Ectodermal cell (in vitro differentiated cells): ENCODE data around the gene TYRO3.
A peak's percentile ranks its signal among the peaks of the same experiment; 100 is the strongest.

Source experiments
- H3K27ac ChIP-seq: 2 replicates; pipeline ENCODE4 v1.7.0; 2013; ENCODE audit warnings: mild to moderate bottlenecking, low read depth, low read length; ENCODE audit not compliant: insufficient read depth, poor library complexity, severe bottlenecking
- H3K27me3 ChIP-seq: 2 replicates; pipeline ENCODE4 v1.7.0; 2013; ENCODE audit warnings: mild to moderate bottlenecking, low read length; ENCODE audit not compliant: insufficient read depth, control insufficient read depth, poor library complexity, severe bottlenecking
- H3K36me3 ChIP-seq: one replicate; pipeline ENCODE4 v1.7.0; 2013; ENCODE audit warnings: low read length; ENCODE audit not compliant: control insufficient read depth, insufficient read depth
- H3K4me1 ChIP-seq: one replicate; pipeline ENCODE4 v1.7.0; 2013; ENCODE audit warnings: low read length; ENCODE audit not compliant: control insufficient read depth, insufficient read depth
- H3K4me3 ChIP-seq: 2 replicates; pipeline ENCODE4 v1.7.0; 2013; ENCODE audit warnings: low read depth, low read length, control low read depth; ENCODE audit not compliant: insufficient read depth
- H3K9me3 ChIP-seq: 2 replicates; pipeline ENCODE4 v1.7.0; 2013; ENCODE audit warnings: mild to moderate bottlenecking, low read length, moderate library complexity; ENCODE audit not compliant: control insufficient read depth
- WGBS, 2 experiments: methylation state at CpG; one replicate each; pipeline ENCODE4 v1.1.7; 2013; ENCODE audit warnings: missing lambda C conversion rate in 2 of 2; 5-methylcytosine and 5-hydroxymethylcytosine counted together

Gene TYRO3

GRCh38 chr15:41599061-41599460 lies 40.0 kb downstream of the TYRO3 start:
- peaks cover under 1% of the 10 kb centered on the region for H3K4me1 ChIP-seq
- H3K9me3 ChIP-seq, result no peaks in the 10 kb centered on the region
- no peaks in the 10 kb centered on the region for H3K36me3 ChIP-seq
- H3K27ac ChIP-seq, result no peak overlapping the region
- WGBS, 2 experiments, result 100% methylated on average over 1 of the region's 1 CpG
- H3K27me3 ChIP-seq, result no peaks in the 10 kb centered on the region
- H3K4me3 ChIP-seq, result no peak overlapping the region

- no peak overlapping the region for H3K4me3 ChIP-seq
- no peaks in the 10 kb centered on the region for H3K27me3 ChIP-seq
- H3K4me1 ChIP-seq, result peaks cover 4% of the 10 kb centered on the region
- H3K9me3 ChIP-seq, result no peaks in the 10 kb centered on the region
- no peaks in the 10 kb centered on the region for H3K36me3 ChIP-seq
- WGBS, 2 experiments, result 83 to 90% methylated on average over 6 of the region's 6 CpGs
- H3K27ac ChIP-seq, result no peak overlapping the region
Measured at GRCh38 chr15:41603411-41603935, 44.5 kb downstream of the TYRO3 start.

- H3K27me3 ChIP-seq, result no peaks in the 10 kb centered on the region
- H3K4me1 ChIP-seq, result peaks cover 4% of the 10 kb centered on the region
- no peak overlapping the region for H3K27ac ChIP-seq
- H3K9me3 ChIP-seq, result no peaks in the 10 kb centered on the region
- WGBS, 2 experiments, result 40 to 42% methylated on average over 13 of the region's 13 CpGs
- H3K4me3 ChIP-seq, result no peak overlapping the region
- no peaks in the 10 kb centered on the region for H3K36me3 ChIP-seq
Measured at GRCh38 chr15:41603941-41604911, 45.2 kb downstream of the TYRO3 start.

DNA sequence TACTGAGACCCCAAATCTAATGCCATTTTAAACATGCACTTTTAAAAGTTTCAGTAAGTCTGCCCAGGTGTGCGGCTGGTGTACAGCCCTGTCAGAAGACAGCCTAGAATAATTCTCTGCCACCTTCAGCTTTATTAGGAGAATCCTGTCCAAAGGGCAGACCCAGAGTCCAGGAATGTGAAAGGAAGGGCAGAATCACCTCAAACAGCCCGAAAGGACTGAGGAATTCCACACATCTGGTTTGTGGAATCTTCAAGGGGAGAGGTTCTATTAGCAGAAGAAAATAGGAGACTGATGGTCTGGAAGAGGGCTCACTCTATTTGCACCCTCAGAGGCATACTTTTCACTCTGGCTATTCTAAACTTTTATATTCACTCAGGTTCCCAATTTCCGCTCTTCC lies 46.6 kb downstream of the TYRO3 start:
- H3K9me3 ChIP-seq, result no peaks in the 10 kb centered on the region
- 85 to 89% methylated on average over 3 of the region's 3 CpGs for WGBS, 2 experiments
- H3K27ac ChIP-seq, result no peak overlapping the region

GRCh38 chr15:41606997-41607396 lies 48.0 kb downstream of the TYRO3 start:
- no peak overlapping the region for H3K27ac ChIP-seq
- H3K27me3 ChIP-seq, result no peaks in the 10 kb centered on the region
- H3K4me3 ChIP-seq, result no peak overlapping the region
- H3K4me1 ChIP-seq, result peaks cover 4% of the 10 kb centered on the region
- H3K9me3 ChIP-seq, result no peaks in the 10 kb centered on the region
- H3K36me3 ChIP-seq, result no peaks in the 10 kb centered on the region
- 92 to 93% methylated on average over 1 of the region's 1 CpG for WGBS, 2 experiments

More for the DNA sequence above, 46.6 kb downstream of the TYRO3 start:
- Histone ChIP-seq H3K36me3 (no peaks in the 10 kb centered on the region), H3K27me3 (no peaks in the 10 kb centered on the region), H3K4me3 (no peak overlapping the region), H3K4me1 (peaks cover 4% of the 10 kb centered on the region)

DNA sequence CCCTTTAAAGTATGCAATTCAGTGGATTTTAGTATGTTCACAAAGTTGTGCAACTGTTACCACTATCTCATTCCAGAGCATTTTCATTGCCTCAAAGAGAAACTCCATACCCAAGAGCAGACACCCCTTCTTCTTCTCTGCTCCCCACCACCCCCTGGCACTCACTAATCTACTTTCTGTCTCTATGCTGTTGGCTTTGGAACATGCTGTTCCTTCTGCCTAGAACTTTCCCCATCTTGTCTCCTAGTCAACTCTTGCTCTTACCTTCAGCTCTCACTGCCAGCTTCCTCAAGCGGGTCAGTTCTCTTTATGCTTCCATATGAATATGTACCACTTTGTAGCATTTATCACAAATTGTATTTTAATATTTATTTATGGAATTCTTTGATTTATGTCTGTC lies 50.1 kb downstream of the TYRO3 start:
- 94 to 100% methylated on average over 1 of the region's 1 CpG for WGBS, 2 experiments
- Histone ChIP-seq H3K4me1 (peaks cover 3% of the 10 kb centered on the region), H3K36me3 (no peaks in the 10 kb centered on the region), H3K27ac (no peak overlapping the region), H3K4me3 (no peak overlapping the region), H3K9me3 (no peaks in the 10 kb centered on the region), H3K27me3 (no peaks in the 10 kb centered on the region)

GRCh38 chr15:41610048-41610447 lies 51.0 kb downstream of the TYRO3 start:
- no peaks in the 10 kb centered on the region for H3K9me3 ChIP-seq
- no peaks in the 10 kb centered on the region for H3K27me3 ChIP-seq
- no peak overlapping the region for H3K27ac ChIP-seq
- no peaks in the 10 kb centered on the region for H3K4me1 ChIP-seq
- no peak overlapping the region for H3K4me3 ChIP-seq
- no peaks in the 10 kb centered on the region for H3K36me3 ChIP-seq
- 88% methylated on average over 4 of the region's 4 CpGs for WGBS, 2 experiments

DNA sequence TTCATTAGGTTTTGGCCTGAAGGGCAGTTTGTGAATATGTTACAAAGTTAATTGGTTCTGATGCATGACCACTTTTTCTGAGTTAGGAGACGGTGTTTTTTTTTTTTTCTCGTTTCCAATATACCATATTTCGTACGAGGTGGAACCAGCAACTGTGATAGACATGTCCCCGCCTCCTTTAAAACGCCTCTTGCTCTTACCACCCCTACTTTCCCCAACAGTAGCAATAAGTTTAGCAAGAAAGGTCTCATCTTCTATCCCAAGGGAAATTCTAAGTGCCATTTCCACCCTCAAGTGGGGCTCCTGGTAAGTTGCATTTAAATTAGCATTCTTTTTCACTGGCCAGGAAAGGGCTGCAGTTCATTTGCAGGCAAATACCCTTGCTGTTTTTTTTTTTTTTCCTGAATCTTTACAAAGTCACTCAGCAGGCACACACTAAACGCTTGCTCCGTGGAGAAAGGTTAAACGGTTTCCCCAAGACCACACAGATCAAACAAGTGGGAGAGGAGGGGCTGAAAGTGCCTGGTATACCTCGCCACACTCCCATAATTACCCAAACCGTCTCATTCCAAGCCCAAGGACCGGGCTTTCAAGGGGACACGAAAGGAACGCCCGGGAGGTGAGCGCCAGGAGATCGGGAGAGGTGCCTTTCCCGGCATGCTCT lies 61.7 kb downstream of the TYRO3 start:
- no peaks in the 10 kb centered on the region for H3K4me1 ChIP-seq
- WGBS, 2 experiments, result 18 to 19% methylated on average over 18 of the region's 18 CpGs
- H3K4me3 ChIP-seq, result peak overlapping the region; percentile 36
- H3K36me3 ChIP-seq, result no peaks in the 10 kb centered on the region
- no peaks in the 10 kb centered on the region for H3K9me3 ChIP-seq
- H3K27ac ChIP-seq, result no peak overlapping the region
- peaks cover 22% of the 10 kb centered on the region for H3K27me3 ChIP-seq

DNA sequence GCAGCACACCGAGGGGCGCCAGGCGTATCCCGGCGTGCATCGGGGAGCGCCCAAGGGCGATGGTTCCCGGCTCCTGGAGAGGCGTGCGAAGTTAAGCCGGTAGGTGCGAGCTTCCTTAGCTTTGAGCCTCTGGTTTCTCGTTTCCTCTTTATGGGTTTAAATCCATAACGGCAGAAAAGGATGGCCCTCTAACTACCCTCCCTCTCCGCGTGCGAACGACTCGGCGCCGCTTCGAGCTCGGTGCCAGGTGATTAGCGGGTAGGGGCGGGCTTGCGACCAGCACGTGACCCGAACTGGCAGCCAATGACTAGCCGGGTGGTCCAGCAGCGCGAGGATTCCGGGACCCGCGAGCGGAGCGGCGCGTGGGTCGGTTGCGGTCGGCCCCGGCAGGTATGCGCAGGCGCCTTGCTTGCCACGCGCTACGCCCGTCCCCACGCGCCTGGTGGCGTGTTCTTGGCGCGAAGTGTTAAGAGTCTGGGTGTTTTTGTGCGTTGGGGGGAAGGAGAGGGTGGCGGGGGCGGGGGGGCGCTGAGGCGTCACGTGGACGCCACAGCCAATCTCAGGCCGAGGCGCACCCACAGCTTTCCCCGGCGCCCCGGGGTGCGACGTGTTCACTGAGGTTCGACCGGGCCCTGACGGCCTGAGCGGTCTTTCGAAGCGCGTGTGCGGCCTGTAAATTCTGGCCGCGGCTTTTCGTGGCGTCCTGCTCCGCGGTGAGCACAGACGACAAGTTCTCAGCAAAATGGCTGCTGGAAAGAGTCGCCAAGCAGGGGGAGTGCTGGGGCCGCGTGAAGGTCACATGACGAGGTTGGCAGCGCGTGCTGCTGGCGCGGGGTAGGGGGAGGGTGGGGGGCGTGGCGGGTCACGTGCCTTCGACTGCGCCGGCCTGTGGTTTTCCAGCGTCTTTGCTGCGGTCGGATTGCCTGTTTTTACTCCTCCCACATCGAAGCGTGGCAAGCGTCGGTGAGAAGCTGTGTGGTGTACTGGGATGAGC lies 62.5 kb downstream of the TYRO3 start:
- 8% methylated on average over 104 of the region's 104 CpGs for WGBS, 2 experiments
- Histone ChIP-seq H3K36me3 (no peaks in the 10 kb centered on the region), H3K4me1 (no peaks in the 10 kb centered on the region), H3K27ac (no peak overlapping the region), H3K4me3 (peak overlapping the region; percentile 36), H3K27me3 (peaks cover 22% of the 10 kb centered on the region), H3K9me3 (no peaks in the 10 kb centered on the region)
